Measurements from ENCODE around the gene SRXN1.

Gene SRXN1

DNA sequence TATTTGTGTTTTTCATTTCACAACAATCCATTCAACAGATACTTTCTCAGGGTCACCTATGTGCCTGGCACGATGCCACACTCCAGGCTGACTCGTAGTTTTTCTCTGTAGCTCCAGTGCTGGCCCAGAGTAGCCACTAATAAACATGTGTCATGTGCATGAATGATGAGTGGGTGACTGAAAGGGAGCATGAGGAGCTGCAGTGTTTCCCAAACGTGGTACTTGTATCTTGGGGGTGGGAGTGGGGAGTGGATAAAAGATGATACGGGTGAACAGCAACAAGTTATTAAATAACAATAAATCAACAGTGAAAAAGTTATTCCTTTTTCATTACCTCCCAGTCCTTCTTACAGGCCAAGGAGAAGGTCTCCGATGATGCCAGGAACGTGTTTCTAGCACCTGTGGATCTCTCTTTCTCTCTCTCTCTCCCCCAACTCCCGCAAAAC is 17.1 kb downstream of the SRXN1 start:
- TF ChIP-seq, protein P1, sequence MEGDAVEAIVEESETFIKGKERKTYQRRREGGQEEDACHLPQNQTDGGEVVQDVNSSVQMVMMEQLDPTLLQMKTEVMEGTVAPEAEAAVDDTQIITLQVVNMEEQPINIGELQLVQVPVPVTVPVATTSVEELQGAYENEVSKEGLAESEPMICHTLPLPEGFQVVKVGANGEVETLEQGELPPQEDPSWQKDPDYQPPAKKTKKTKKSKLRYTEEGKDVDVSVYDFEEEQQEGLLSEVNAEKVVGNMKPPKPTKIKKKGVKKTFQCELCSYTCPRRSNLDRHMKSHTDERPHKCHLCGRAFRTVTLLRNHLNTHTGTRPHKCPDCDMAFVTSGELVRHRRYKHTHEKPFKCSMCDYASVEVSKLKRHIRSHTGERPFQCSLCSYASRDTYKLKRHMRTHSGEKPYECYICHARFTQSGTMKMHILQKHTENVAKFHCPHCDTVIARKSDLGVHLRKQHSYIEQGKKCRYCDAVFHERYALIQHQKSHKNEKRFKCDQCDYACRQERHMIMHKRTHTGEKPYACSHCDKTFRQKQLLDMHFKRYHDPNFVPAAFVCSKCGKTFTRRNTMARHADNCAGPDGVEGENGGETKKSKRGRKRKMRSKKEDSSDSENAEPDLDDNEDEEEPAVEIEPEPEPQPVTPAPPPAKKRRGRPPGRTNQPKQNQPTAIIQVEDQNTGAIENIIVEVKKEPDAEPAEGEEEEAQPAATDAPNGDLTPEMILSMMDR (IDR thresholded peaks at IDR 0.05; ENCODE audit: control insufficient read depth, insufficient read depth, low read depth, low read length, missing control alignments): no peak
- DNase-seq (ENCODE audit: low read depth): no peak
- no peak overlapping the region for H3K4me3 ChIP-seq (ENCODE audit: control insufficient read depth, low read depth, low read length)

DNA sequence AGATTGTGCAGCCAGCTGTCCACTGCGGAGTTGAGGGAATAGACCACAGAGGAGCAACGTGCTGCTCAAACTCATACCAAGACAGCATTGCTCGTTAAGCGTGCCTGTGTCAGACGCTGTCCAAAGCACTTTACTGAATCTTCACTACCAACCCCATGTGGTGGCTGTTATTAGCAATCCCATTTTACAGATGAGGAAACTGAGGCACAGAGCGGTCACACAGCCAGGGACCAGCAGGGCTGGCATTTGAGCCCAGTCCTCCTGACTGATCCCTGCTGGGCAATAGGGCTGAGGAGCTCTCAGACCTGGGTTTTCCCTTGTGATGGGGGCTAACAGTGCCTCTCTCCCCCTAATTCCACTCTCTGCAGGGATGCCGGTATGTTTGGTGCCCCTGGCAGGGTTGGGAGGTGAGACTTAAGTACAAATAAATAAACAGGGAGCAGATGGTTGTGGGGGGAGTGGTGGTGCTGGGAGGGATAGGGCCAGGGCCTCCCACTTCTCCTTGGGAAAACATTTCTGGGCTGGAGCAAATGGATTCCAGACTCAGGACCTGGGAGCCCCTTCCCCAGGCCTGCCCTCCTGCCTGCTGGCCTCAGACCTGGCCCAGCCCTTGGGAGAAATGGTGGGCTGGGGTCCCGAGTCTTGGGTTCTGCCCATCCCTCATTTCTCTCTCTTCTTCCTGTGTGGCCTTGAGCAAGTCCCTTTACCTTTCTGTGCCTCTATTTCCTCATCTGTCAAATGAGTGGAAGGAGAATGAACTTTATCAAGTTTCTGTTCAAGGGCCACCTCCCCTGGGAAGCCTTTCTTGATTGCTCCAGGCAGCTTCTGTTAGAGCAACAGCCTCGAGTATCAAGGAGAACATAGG is 17.7 kb downstream of the SRXN1 start:
- no peak for DNase-seq (ENCODE audit: low read depth)
- TF ChIP-seq, protein P1 (IDR thresholded peaks at IDR 0.05; ENCODE audit: control insufficient read depth, insufficient read depth, low read depth, low read length, missing control alignments): no peak
- H3K4me3 ChIP-seq (ENCODE audit: control insufficient read depth, low read depth, low read length): no peak overlapping the region

DNA sequence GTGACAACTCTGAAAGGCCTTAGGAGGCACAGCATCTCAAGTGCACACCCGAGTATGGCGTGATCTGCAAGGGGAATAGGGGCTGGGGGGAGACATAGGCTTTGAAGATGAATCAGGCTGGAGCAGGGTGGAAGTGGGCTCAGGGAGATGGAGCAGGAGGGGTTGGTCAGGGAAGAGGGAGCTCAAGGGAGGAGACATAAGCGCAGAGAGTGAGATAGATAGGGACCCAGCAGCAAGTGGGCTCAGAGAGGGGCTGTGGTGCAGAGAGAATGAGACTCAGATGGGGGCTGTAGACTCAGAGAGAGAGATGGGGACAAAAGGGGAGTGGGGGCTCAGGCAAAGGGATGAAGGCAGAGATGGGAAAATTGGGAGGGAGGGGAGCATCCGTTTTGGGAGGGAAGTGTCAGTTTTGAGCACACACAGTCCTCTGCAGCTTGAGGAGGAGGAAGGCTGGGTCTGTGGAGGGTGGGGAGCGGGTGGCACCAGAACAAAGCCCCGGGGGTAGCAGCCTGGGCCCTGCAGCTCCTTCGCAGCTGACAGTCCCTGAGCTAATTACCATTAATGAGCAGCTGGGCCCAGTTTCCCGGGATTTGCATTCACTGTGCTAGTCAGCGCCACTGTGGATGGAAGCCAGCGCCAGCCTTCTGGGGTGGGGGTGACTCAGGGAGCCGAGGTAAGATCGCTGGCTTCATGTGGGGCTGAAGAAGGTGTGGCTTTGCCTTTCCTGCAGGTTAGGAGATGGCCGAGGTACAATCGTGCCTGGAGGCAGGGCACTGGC is 18.7 kb downstream of the SRXN1 start:
- no peak for DNase-seq (ENCODE audit: low read depth)
- TF ChIP-seq, protein P1 (IDR thresholded peaks at IDR 0.05; ENCODE audit: control insufficient read depth, insufficient read depth, low read depth, low read length, missing control alignments): no peak

DNA sequence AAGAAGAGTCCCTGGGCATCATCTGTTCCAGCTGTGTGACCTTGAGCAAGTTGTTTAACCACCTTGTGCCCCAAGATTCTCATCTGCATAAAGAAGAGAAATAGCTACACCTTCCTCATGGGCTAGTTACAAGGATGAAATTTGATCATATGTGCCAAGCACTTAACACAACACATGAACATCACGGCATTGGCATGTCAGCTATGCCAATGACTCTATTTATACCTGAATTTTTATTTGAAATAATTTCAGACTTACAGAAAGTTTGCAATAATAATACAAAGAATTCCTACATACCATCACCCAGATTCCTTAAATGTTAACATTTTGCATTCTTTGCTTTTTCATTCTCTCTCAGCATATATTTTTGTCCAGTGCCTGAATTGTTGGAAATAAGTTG is 21.9 kb downstream of the SRXN1 start:
- TF ChIP-seq, protein P1 (IDR thresholded peaks at IDR 0.05; ENCODE audit: control insufficient read depth, insufficient read depth, low read depth, low read length, missing control alignments): no peak
- no peak overlapping the region for H3K4me3 ChIP-seq (ENCODE audit: control insufficient read depth, low read depth, low read length)
- DNase-seq (ENCODE audit: low read depth): no peak

More for the DNA sequence above, 18.7 kb downstream of the SRXN1 start:
- no peak overlapping the region for H3K4me3 ChIP-seq (ENCODE audit: control insufficient read depth, low read depth, low read length)

DNA sequence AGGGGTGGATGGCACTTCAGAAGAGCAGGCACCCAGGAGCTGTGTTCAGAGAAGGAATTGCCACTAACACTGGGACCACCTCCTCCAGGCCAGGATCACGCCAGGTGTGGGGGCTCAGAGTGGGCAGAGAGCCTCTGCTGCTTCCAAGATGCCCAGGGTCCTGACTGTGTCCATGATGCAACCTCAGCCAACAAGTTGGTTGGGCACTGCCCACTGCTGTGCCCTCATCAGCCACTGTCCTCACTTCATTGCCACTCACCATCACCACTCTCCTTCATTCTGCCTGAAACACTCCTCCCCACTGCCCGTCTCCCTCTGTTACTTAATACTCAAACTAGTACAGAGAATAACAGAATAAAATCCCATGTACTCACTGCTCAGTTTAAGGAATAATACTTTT is 26.4 kb downstream of the SRXN1 start:
- no peak overlapping the region for H3K4me3 ChIP-seq (ENCODE audit: control insufficient read depth, low read depth, low read length)
- TF ChIP-seq, protein P1 (IDR thresholded peaks at IDR 0.05; ENCODE audit: control insufficient read depth, insufficient read depth, low read depth, low read length, missing control alignments): no peak
- DNase-seq (ENCODE audit: low read depth): no peak

DNA sequence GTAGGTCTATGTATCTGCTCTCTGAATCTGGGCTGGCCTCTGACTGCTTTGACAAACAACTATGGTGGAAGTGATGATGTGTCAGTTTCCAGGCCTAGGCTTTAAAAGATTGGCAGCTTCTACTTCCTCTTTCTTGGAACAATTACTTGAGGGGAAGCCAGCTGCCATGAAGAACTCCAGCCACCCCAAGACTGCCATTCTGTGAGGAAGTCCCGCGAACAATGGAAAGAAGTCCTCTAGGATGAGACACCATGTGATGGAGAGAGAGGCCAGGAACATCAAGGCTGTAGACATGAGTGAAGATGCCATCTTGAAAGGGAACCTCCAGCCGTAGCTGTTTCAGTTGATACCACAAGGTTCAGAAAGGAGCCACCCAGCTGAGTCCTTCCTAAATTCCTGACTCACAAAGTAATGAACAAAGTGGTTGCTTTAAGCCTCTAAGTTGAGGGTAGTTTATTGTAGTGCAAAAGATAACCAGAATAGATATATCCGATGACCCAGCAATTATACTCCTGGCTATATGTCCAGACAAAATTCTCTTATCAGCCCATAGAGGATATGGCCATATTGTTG is 27.6 kb downstream of the SRXN1 start:
- no peak overlapping the region for H3K4me3 ChIP-seq (ENCODE audit: control insufficient read depth, low read depth, low read length)
- TF ChIP-seq, protein P1 (IDR thresholded peaks at IDR 0.05; ENCODE audit: control insufficient read depth, insufficient read depth, low read depth, low read length, missing control alignments): no peak
- no peak for DNase-seq (ENCODE audit: low read depth)

Measured in AG09309 (cell line).